HPDE6-E6E7 (cell line): Measurements from ENCODE around the gene SIRT2.
"Not testable (repeated sequence)": the region's sequence is repeated elsewhere in the genome, so short reads cannot be mapped to it uniquely, and the experiment has no call there.

Source experiments
- DNase-seq: peaks from one replicate; pipeline ENCODE4 v3.0.0; 2011; ENCODE audit warnings: missing footprints; ENCODE audit errors: extremely low spot score

Gene SIRT2

DNA sequence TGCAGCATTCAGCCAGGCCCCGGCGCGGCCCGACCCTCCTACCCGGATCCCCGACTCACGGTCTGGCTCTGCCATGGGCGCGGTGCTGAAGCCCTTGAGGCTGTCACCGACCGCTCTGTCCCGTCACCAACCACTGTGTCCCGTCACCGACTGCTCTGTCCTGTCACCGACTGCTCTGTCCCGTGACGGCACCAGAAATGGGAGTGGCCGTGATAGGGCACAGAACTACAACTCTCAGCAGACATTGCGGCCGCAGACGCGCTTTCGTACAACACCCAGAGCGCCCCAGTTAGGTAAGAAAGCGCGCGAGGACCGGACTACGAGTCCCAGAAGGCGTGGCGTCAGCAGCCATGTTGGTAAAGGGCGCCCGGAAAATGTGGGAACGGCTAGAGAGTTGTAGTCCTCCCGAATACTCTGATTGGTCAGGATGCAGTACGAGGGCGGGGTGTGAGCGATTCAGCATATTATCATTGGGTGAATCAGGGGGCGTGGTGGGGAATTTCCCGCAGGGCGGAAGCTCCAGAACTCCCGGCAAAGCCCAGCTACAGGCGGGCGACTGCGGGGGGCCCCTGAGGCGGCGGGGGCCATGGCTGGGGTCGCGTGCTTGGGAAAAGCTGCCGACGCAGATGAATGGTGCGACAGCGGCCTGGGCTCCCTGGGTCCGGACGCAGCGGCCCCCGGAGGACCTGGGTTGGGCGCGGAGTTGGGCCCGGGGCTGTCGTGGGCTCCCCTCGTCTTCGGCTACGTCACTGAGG, at the start of gene SIRT2, which contains the start of gene NFKBIB:
TSS of gene SIRT2 (minus strand) at position 172 of the 755 bp plus-strand sequence. CDS start at position 75, 97 bp downstream.
TSS of gene NFKBIB (plus strand) at position 523 of the 755 bp plus-strand sequence. CDS start at position 587, 64 bp downstream.
- peak; percentile 99 for DNase-seq

DNA sequence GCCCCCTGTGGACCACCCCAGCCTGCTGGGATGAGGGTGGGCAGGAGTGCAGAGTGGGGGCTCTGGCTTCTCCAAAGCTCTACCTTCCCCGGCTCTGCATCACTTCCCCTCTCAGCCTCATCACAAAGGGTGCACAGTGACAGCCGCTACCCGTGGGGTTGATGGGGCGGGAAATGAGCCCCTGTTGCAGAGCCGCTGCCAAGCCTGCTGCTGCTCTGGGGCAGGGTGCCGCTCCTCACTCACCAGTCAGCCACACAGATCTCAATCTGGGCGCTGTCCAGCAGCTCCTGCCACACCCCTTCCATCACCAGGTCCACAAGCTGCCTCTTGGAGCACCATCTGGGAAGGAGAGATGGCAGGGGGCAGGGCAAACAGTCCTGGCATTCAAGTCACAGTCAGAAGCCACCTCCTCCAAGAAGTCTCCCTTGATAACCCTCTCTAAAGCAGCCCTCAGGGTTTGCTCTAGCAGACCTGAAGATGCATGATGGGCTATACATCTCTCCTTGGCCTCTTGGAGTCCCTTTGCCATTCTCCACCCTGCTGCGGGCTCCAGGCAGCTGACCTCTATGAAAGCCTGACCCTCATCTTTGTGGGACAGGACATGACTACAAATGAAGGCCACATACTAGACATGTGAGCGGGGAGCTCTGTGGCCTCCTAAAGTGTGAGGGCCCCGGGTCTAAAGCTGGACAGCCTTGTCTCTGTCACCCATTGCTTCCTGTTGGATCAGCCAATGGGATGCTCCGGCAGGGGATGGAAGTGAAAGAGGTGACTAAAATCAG, 47.0 kb upstream of the SIRT2 start:
- no peak for DNase-seq

- DNase-seq, result no peak
Observed at GRCh38 chr19:38945562-38946228, 46.3 kb upstream of the SIRT2 start.

GRCh38 chr19:38944981-38945506, 45.6 kb upstream of the SIRT2 start:
- no peak for DNase-seq

DNA sequence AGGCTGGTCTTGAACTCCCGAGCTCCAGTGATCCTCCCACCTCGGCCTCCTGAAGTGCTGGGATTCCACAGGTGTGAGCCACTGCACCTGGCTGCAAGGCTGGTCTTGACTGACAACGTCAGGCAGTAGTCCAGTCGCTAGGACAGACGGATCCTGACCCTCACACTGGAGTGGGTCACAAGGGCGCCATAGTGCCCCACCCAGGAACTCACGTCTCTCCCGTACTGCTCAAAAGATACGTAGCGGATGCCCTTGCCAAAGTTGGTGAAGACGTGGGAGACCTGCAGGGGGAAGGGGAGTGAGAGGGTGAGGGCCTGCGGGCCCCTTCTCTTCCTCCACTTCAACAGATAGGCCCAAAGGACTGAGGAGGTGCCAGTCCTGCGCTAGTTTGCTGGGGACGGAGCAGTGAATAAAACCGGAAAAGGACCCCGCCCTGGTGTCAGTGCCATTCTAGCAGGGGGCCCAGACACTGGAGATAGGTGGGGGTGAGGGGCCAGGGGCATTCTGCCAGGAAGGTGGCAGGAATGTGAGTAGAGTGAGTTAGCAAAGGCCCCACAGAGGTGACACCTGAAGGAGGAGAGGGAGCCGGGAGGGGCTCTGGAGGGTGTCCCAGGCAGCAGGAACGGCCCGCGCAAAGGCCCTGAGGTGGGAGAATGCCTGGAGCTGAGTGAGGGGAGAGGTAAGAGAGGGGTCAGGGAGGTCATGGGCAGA, 43.2 kb upstream of the SIRT2 start:
- no peak for DNase-seq

GRCh38 chr19:38941979-38942378, 42.6 kb upstream of the SIRT2 start:
- no peak for DNase-seq

GRCh38 chr19:38941466-38941865, 42.0 kb upstream of the SIRT2 start:
- not testable (repeated sequence) for DNase-seq

DNA sequence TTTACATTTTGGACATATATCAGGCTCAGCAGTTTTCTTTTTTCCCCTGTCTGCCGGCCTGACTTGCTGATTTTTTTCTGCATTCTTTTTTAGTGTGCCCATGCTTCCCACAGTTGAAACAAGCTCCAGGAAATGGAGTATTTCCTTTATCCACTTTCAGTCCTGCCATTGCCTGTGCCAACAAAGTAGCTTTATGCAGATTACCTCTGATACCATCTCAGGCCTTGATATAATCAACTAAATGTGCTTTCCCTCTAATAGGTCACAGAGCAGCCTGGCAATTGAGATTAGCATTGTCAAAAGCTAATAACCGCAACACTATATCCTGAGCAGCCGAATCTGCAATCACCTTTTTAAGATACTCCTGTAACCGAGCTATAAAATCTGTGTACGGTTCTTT, 40.5 kb upstream of the SIRT2 start:
- DNase-seq, result no peak

- no peak for DNase-seq
Observed at GRCh38 chr19:38933544-38933943, 34.1 kb upstream of the SIRT2 start.

DNA sequence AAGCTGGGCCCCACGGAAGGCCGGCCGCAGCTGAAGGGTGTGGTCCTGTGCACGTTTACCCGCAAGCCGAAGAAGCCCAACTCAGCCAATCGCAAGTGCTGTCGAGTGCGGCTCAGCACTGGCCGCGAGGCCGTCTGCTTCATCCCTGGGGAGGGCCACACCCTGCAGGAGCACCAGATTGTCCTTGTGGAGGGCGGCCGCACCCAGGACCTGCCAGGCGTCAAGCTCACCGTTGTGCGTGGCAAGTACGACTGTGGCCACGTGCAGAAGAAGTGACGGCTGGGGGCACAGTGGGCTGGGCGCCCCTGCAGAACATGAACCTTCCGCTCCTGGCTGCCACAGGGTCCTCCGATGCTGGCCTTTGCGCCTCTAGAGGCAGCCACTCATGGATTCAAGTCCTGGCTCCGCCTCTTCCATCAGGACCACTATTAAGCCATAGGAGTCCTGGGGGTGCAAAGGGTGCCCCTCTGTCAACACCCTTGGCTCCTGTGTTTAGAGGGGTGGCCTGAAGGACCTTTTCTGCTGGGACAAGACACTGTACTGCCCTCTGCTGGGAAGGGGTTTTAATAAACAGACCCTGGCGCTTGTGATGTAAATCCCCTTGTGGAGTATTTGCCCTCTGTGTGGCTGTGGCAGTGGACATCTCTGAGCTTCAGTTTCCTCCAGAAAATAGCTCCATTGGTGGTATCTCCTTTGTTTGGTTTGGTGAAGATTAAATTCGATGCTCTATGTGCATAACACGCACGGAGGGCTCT, 33.2 kb upstream of the SIRT2 start:
- no peak for DNase-seq

- no peak for DNase-seq
Observed at GRCh38 chr19:38931521-38931793, 32.0 kb upstream of the SIRT2 start.

DNA sequence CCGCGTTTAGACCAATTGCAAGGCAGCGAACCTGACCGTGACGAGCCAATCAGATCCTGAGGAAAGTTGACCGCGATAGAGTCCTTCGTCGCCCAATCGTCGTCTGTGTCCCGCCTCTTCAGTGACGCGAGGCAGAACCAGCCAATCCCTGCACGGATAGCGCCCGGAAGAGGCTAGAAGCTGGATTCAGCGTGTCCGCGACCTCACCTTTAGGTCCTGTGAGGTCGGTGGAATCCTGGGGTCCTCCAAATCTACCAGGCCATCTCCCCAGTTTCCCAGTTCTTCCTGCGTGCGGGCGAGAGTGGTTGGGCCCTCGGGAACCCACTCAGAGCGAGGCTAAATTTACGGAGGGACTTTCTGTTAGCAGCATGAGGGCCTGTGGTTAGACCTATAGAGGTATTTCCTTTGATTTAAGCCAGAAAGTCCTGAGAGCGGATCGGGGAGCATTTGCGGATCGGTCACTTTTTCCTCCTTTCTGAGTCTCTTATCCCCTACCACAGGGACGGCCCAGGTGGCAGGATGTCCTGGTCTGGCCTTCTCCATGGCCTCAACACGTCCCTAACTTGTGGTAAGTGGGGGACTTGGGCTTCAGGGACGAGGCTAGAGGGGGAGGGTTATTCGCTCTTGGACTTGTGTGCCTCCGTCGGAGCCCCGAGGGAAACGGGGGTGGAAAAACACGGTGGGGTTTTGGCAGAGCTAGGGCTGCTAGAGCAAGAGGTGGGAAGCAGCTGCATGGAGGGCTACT, 31.5 kb upstream of the SIRT2 start, which contains the start of gene MRPS12:
TSS of gene MRPS12 (plus strand) at position 169 of the 745 bp plus-strand sequence. CDS start at position 520, 351 bp downstream.
- peak; percentile 99 for DNase-seq

DNA sequence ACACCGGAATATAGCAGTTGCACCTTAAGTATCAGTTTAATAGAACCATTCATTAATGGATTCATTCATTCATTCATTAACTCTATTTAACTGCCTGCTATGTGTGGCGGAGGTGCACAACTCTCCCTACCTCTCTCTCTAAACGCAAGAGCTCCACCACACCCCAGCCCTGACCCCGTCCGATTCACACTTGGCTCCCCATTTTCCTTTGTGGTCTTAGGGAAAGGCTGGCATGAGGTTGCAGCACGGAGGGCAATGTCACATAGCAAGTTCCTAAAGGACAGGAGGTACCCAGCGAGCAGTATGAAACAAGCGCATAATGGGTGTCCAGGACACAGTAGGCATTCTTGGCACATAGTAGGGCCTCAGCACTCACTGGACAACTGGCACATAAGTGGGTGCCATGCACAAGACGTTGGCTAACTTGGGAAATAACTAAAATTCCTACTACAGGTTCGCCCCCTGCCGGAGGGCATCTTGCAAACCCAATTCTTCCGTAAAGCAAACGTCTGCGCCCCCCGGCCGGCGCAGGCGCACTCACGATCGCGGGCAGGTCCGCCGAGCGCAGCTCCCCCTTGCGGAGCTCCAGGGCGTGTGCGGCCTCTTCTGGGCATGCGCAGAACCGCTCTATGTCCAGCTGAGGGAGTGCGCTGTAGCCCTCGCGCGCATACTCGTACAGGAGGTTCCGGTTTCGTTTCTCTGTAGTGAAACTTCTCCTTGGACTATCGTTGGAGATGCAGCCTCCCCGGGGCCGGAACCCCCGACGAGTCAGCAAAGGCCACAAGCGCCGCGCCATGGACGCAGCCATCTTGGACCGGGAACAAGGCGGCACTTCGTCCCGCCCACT, 30.7 kb upstream of the SIRT2 start, which contains the start of gene SARS2:
TSS of gene SARS2 (minus strand) at position 835 of the 847 bp plus-strand sequence. CDS start at position 808, 27 bp downstream.
- DNase-seq, result peak; percentile 92

DNA sequence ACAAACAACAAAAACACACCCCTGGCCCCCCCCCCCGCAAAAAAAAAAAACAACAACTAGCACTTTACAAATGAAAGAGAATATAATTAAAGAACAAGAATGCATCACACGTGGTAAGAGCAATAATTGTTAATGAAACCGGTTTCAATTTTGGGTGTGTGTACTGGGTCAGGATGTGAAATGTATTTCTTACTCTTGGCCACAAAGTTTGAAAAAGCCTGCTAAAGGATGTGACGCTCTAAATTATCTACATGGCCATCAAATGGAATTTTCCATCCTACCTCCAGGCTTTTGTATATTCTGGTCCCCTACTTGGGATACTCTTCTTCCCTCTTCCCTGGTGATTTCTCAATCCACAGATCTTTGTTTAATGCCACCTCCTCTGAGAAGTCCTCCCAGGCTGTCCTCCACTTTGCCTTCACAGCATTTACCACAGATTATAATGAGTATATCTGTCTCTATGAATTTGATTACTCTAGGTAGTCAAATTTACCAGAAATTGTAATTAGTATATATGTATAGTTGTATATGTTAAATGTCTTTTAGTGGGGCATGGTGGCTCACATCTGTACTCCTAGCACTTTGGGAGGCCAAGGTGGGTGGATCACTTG, 29.1 kb upstream of the SIRT2 start:
- no peak for DNase-seq

DNA sequence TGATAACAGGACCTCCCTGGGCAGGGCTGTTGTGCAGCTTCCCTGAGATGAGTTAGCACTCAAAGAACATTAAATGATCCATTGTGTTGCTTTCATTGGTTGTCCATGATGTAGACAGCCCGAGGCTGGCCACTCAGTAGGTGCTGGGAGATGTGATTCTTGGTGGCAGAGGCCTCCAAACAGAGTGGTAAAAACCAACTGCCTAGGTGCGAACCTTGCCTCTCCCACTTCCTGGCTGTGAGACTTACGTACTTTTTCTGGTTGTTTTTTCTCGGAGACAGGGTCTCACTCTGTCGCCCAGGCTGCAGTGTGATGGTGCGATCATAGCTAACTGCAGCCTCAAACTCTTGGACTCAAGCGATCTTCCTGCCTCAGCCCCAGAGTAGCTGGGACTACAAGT, 25.0 kb upstream of the SIRT2 start:
- DNase-seq, result no peak

GRCh38 chr19:38922482-38922881, 23.1 kb upstream of the SIRT2 start:
- no peak for DNase-seq

- no peak for DNase-seq
Observed at GRCh38 chr19:38921420-38922274, 22.2 kb upstream of the SIRT2 start.
